ENCODE results near the gene PADI3.

Gene PADI3

GRCh38 chr1:17248781-17249180, at the start of gene PADI3:
TSS of gene PADI3 (plus strand) at chr1:17249098. CDS start at chr1:17249138, 40 bp downstream.
- Mint-ChIP-seq H3K27ac (no peak within 1 kb of the TSS), H3K4me1 (no peaks in the 10 kb centered on the region), H3K9me3 (no peaks in the 10 kb centered on the region), H3K4me3 (no peak within 1 kb of the TSS), H3K27me3 (peaks cover 9% of the 10 kb centered on the region), H3K36me3 (no peaks in the 10 kb centered on the region)
- DNase-seq (ENCODE audit: low spot score in 2 of 2) (no peak), ATAC-seq (ENCODE audit: low read depth) (no peak)

- H3K27ac Mint-ChIP-seq = no peak overlapping the region
- ATAC-seq (ENCODE audit: low read depth) = no peak
- H3K27me3 Mint-ChIP-seq = peaks cover 13% of the 10 kb centered on the region
- peaks cover 1% of the 10 kb centered on the region for H3K36me3 Mint-ChIP-seq
- no peaks in the 10 kb centered on the region for H3K9me3 Mint-ChIP-seq
- DNase-seq (ENCODE audit: low spot score in 2 of 2) = no peak
- H3K4me3 Mint-ChIP-seq = no peak overlapping the region
- H3K4me1 Mint-ChIP-seq = peaks cover under 1% of the 10 kb centered on the region
Observed at GRCh38 chr1:17199267-17200044, 49.4 kb upstream of the PADI3 start.

GRCh38 chr1:17200246-17200645, 48.7 kb upstream of the PADI3 start:
- ATAC-seq (ENCODE audit: low read depth) (no peak), DNase-seq (ENCODE audit: low spot score in 2 of 2) (no peak)
- Mint-ChIP-seq H3K4me1 (no peaks in the 10 kb centered on the region), H3K9me3 (no peaks in the 10 kb centered on the region), H3K27me3 (peaks cover 13% of the 10 kb centered on the region), H3K36me3 (peaks cover 1% of the 10 kb centered on the region), H3K27ac (no peak overlapping the region), H3K4me3 (no peak overlapping the region)

GRCh38 chr1:17200756-17201155, 48.1 kb upstream of the PADI3 start:
- no peak overlapping the region for H3K27ac Mint-ChIP-seq
- DNase-seq (ENCODE audit: low spot score in 2 of 2) = no peak
- peaks cover 2% of the 10 kb centered on the region for H3K4me1 Mint-ChIP-seq
- peaks cover 1% of the 10 kb centered on the region for H3K36me3 Mint-ChIP-seq
- ATAC-seq (ENCODE audit: low read depth) = no peak
- peaks cover 15% of the 10 kb centered on the region for H3K27me3 Mint-ChIP-seq
- no peaks in the 10 kb centered on the region for H3K9me3 Mint-ChIP-seq
- no peak overlapping the region for H3K4me3 Mint-ChIP-seq

GRCh38 chr1:17201201-17202021, 47.5 kb upstream of the PADI3 start:
- no peak for DNase-seq (ENCODE audit: low spot score in 2 of 2)
- no peak overlapping the region for H3K27ac Mint-ChIP-seq
- no peak for ATAC-seq (ENCODE audit: low read depth)
- no peak overlapping the region for H3K4me3 Mint-ChIP-seq
- H3K4me1 Mint-ChIP-seq = peaks cover 3% of the 10 kb centered on the region
- peaks cover 1% of the 10 kb centered on the region for H3K36me3 Mint-ChIP-seq
- no peaks in the 10 kb centered on the region for H3K9me3 Mint-ChIP-seq
- peaks cover 14% of the 10 kb centered on the region for H3K27me3 Mint-ChIP-seq

- H3K9me3 Mint-ChIP-seq = no peaks in the 10 kb centered on the region
- H3K27me3 Mint-ChIP-seq = peaks cover 10% of the 10 kb centered on the region
- peaks cover 22% of the 10 kb centered on the region for H3K4me1 Mint-ChIP-seq
- peaks cover 1% of the 10 kb centered on the region for H3K36me3 Mint-ChIP-seq
- H3K27ac Mint-ChIP-seq = no peak within 1 kb of the TSS
- DNase-seq (ENCODE audit: low spot score in 2 of 2) = no peak
- no peak within 1 kb of the TSS for H3K4me3 Mint-ChIP-seq
- no peak for ATAC-seq (ENCODE audit: low read depth)
Observed at GRCh38 chr1:17204546-17205440, 44.1 kb upstream of the PADI3 start, which contains the start of gene PADI1. TSS of gene PADI1 (plus strand) at chr1:17205128. CDS start at chr1:17205218, 90 bp downstream.

- peaks cover 22% of the 10 kb centered on the region for H3K4me1 Mint-ChIP-seq
- H3K27ac Mint-ChIP-seq = no peak overlapping the region
- H3K27me3 Mint-ChIP-seq = peaks cover 10% of the 10 kb centered on the region
- peaks cover 1% of the 10 kb centered on the region for H3K36me3 Mint-ChIP-seq
- no peaks in the 10 kb centered on the region for H3K9me3 Mint-ChIP-seq
- ATAC-seq (ENCODE audit: low read depth) = no peak
- DNase-seq (ENCODE audit: low spot score in 2 of 2) = no peak
- no peak overlapping the region for H3K4me3 Mint-ChIP-seq
Observed at GRCh38 chr1:17205652-17206051, 43.2 kb upstream of the PADI3 start.

- peaks cover 10% of the 10 kb centered on the region for H3K27me3 Mint-ChIP-seq
- peaks cover 22% of the 10 kb centered on the region for H3K4me1 Mint-ChIP-seq
Observed at GRCh38 chr1:17206196-17206595, 42.7 kb upstream of the PADI3 start.

GRCh38 chr1:17207046-17207445, 41.9 kb upstream of the PADI3 start:
- DNase-seq (ENCODE audit: low spot score in 2 of 2) (peak; percentile 33 to 34), ATAC-seq (ENCODE audit: low read depth) (peak; percentile 79)
- peaks cover 22% of the 10 kb centered on the region for H3K4me1 Mint-ChIP-seq
- H3K27me3 Mint-ChIP-seq = peaks cover 10% of the 10 kb centered on the region
- no peaks in the 10 kb centered on the region for H3K9me3 Mint-ChIP-seq
- H3K36me3 Mint-ChIP-seq = peaks cover 1% of the 10 kb centered on the region
- peak overlapping the region; percentile 63 for H3K4me3 Mint-ChIP-seq
- peak overlapping the region; percentile 72 for H3K27ac Mint-ChIP-seq

More at GRCh38 chr1:17206196-17206595, 42.7 kb upstream of the PADI3 start:
- no peak overlapping the region for H3K27ac Mint-ChIP-seq
- ATAC-seq (ENCODE audit: low read depth) = no peak
- H3K4me3 Mint-ChIP-seq = no peak overlapping the region
- H3K36me3 Mint-ChIP-seq = peaks cover 1% of the 10 kb centered on the region
- DNase-seq (ENCODE audit: low spot score in 2 of 2) = no peak
- no peaks in the 10 kb centered on the region for H3K9me3 Mint-ChIP-seq

GRCh38 chr1:17207540-17207939, 41.4 kb upstream of the PADI3 start:
- H3K27ac Mint-ChIP-seq = peak overlapping the region; percentile 72
- no peaks in the 10 kb centered on the region for H3K9me3 Mint-ChIP-seq
- peak overlapping the region; percentile 22 for H3K4me3 Mint-ChIP-seq
- H3K4me1 Mint-ChIP-seq = peaks cover 22% of the 10 kb centered on the region
- ATAC-seq (ENCODE audit: low read depth) = no peak
- peaks cover 1% of the 10 kb centered on the region for H3K36me3 Mint-ChIP-seq
- peaks cover 10% of the 10 kb centered on the region for H3K27me3 Mint-ChIP-seq
- DNase-seq (ENCODE audit: low spot score in 2 of 2) = no peak

- DNase-seq (ENCODE audit: low spot score in 2 of 2) = peak; percentile 27 to 36
Observed at GRCh38 chr1:17207966-17208418, 40.9 kb upstream of the PADI3 start.

GRCh38 chr1:17208546-17208945, 40.4 kb upstream of the PADI3 start:
- H3K4me1 Mint-ChIP-seq = peaks cover 30% of the 10 kb centered on the region
- H3K27me3 Mint-ChIP-seq = peaks cover 15% of the 10 kb centered on the region
- H3K36me3 Mint-ChIP-seq = no peaks in the 10 kb centered on the region
- no peak overlapping the region for H3K4me3 Mint-ChIP-seq
- no peak for ATAC-seq (ENCODE audit: low read depth)
- peak overlapping the region; percentile 3 for H3K27ac Mint-ChIP-seq
- H3K9me3 Mint-ChIP-seq = no peaks in the 10 kb centered on the region
- DNase-seq (ENCODE audit: low spot score in 2 of 2) = no peak

More at GRCh38 chr1:17207966-17208418, 40.9 kb upstream of the PADI3 start:
- Mint-ChIP-seq H3K4me3 (no peak overlapping the region), H3K27me3 (peaks cover 11% of the 10 kb centered on the region), H3K36me3 (peaks cover under 1% of the 10 kb centered on the region), H3K9me3 (no peaks in the 10 kb centered on the region), H3K4me1 (peaks cover 26% of the 10 kb centered on the region), H3K27ac (peak overlapping the region; percentile 3)
- peak; percentile 83 for ATAC-seq (ENCODE audit: low read depth)

GRCh38 chr1:17209430-17209829, 39.5 kb upstream of the PADI3 start:
- ATAC-seq (ENCODE audit: low read depth) = no peak
- H3K27ac Mint-ChIP-seq = peak overlapping the region; percentile 19
- H3K27me3 Mint-ChIP-seq = peaks cover 14% of the 10 kb centered on the region
- no peaks in the 10 kb centered on the region for H3K9me3 Mint-ChIP-seq
- H3K36me3 Mint-ChIP-seq = no peaks in the 10 kb centered on the region
- DNase-seq (ENCODE audit: low spot score in 2 of 2) = no peak
- H3K4me3 Mint-ChIP-seq = peak overlapping the region; percentile 46
- peaks cover 30% of the 10 kb centered on the region for H3K4me1 Mint-ChIP-seq

Data from memory B cell (primary cell).